SK-MEL-5 (cell line): ENCODE data around the gene FARP1. TPM values are rescaled to one million over a fixed set of nuclear protein-coding genes. Genes with fewer than 3 reads are reported as not detected.

Experiments
- DNase-seq: peaks from one replicate; pipeline ENCODE4 v3.0.0-alpha.2; 2016; ENCODE audit warnings: low read depth, low spot score
- in situ Hi-C: cut with HindIII; loops from 2 replicates; pipeline ENCODE4 v1.10.0; 2016; ENCODE audit warnings: low sequenced_read_pairs, high pct_unique_total_duplicates, low pct_unique_long_range_greater_than_20kb
- total RNA-seq: library from RNA; depleted of rRNA; stranded (reverse); fragments of >200 nt; shearing (Covaris generic); gene quantifications from 2 replicates; pipeline ENCODE4 v1.2.3, GENCODE V29; 2014

Gene FARP1
- total RNA-seq, 1 experiment from 2014 or later: 39.8 TPM

DNA sequence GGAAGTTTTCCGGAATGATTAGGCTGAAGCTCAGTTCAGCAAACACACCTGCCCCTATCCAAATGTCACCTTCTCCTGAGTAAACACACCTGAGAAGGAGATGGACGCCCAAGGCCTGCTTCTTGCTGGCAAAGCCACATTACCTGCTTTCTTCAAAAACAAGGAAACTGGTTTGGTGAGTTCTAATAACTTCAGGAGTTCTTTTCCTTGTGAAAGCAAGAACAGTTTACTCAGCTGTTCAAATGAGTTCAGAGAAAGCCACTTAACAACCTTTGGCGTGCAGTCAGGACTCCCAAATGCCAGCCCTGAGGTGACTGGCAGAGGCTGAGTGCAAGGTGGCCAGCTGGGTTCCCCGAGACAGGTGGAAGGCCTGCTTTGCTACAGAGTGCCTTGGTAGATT is 273.5 kb downstream of the FARP1 start:
- in situ Hi-C loops: loop anchor here (25.0 kb wide), 1 partner anchor 279 kb away; the partner anchor contains the start of gene FARP1
- DNase-seq: no peak

- DNase-seq: no peak
- in situ Hi-C loops: loop anchor here (25.0 kb wide), 1 partner anchor 283 kb away; the partner anchor contains the start of gene FARP1
Measured at GRCh38 chr13:98419786-98420553, 277.1 kb downstream of the FARP1 start.

- in situ Hi-C loops: loop anchor here (25.0 kb wide), 1 partner anchor 283 kb away; the partner anchor contains the start of gene FARP1
- DNase-seq: no peak
Measured at GRCh38 chr13:98420554-98421175, 277.8 kb downstream of the FARP1 start.

GRCh38 chr13:98422046-98422445 is 279.2 kb downstream of the FARP1 start:
- DNase-seq: no peak
- in situ Hi-C loops: loop anchor here (25.0 kb wide), 1 partner anchor 285 kb away; the partner anchor contains the start of gene FARP1

DNA sequence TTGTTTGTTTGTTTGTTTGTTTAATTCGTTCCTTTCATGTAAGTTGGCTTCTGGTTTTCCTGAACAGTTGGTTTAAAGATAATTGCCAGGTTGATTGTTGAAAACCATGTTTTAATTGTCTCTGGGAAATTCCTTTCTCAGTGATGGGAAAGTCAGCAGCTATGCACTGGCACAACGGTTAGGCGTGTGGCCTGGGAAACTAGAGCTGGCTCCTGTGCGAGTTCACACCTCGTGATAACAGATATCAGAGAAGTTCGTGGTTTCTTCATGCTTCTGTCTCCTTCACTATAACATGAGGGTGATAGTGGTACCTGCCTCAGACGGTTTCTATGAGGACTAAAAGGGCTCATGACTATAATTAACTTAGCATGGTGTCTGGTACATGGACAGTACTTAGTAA is 280.5 kb downstream of the FARP1 start:
- DNase-seq: no peak
- in situ Hi-C loops: loop anchor here (25.0 kb wide), 1 partner anchor 286 kb away; the partner anchor contains the start of gene FARP1

- in situ Hi-C loops: no loop called here
- DNase-seq: no peak
Measured at GRCh38 chr13:98427331-98427995, 284.6 kb downstream of the FARP1 start.

GRCh38 chr13:98428256-98428966 is 285.5 kb downstream of the FARP1 start:
- in situ Hi-C loops: no loop called here
- no peak for DNase-seq

DNA sequence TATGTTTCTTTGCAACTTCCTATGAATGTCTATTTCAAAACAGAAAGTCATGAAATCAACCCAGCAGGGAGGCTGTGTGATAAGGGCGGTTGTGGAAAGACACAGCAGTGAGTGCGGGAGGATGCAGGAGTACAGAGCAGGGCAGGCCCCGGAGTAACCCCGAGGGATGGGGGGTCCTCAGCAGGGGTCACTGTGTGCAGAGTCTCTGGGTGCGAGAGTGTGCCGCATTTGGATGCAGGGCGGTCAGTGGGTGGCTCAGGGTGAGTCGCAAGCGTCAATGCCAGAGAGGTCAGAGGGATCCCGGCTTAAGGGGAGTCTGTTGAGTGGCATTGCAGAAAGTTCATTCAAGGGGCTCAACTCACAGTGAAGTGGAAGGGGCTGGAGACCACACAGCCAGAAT is 286.2 kb downstream of the FARP1 start:
- in situ Hi-C loops: no loop called here
- no peak for DNase-seq

DNA sequence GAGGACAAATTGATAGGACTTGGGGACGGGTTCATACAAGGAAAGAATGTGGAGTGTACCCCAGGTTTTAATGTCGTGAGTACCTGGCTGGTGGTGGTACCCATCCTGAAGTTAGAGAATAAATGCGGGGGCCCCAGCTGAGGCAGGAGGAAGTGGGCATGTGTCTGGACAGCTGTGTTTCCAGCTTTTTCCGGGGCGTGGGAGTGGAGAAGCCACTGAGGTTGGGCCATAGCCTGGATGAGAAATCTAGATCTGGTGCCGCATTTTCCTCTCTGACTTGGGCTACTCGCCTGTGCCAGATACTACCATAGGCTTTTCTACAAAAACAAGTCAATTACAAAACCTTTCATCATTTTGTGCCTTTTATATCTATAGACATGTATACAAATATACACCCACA is 286.6 kb downstream of the FARP1 start:
- in situ Hi-C loops: no loop called here
- no peak for DNase-seq

DNA sequence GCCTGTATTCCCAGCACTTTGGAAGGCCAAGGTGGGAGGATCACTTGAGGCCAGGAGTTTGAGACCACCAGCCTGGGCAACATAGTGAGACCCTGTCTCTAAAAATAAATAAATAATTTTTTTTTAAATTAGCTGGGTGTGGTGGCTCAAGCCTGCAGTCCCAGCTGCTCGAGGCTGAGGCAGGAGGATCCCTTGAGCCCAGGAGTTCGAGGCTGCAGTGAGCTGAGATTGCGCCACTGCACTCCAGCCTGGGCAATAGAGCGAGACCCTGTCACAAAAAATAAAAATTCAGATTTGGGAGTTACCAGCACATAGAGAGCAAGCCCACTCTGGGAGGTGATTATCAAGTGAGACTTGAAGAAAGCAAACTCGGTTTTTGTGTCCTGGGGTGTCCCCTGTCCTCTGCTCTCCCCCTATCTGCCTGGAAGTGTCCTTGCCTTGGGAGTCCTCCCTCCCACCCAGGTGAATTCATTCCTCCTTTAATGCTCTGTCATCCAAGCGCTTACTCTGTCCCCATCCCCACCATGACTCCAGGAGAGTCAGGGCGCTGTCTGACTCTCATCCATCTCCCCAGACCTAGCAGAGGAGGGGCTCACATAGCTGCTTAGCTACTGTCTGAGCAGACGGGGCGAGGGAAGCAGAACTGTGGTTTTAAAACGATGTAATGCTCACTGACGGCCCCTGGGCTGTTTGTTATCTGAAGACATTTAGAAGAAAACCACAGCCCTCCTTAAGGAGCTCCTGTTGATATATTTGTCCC is 287.3 kb downstream of the FARP1 start:
- DNase-seq: no peak
- in situ Hi-C loops: no loop called here

- in situ Hi-C loops: no loop called here
Measured at GRCh38 chr13:98432638-98433037, 289.7 kb downstream of the FARP1 start.

GRCh38 chr13:98433654-98434053 is 290.8 kb downstream of the FARP1 start:
- DNase-seq: no peak
- in situ Hi-C loops: no loop called here

More at GRCh38 chr13:98432638-98433037, 289.7 kb downstream of the FARP1 start:
- DNase-seq: no peak

DNA sequence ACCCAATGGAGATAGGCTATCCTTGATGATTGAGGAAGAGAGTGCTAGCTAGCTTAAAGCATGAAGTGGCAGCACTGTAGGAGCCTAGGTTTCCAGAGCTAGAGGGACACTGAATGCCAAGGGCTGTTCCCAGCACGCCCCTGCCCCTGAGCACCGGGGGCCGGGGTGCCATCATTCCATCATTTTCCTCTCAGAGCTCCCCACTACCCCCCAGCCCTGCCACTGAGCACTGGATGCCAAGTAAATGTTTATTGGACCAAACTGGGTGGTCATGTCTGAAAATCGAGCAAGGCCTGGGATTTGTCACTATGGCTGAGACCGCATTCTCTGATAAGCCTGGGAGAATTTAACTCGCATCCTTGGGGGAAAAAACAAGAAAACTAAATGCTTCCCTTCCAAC is 291.2 kb downstream of the FARP1 start:
- no peak for DNase-seq
- in situ Hi-C loops: no loop called here

DNA sequence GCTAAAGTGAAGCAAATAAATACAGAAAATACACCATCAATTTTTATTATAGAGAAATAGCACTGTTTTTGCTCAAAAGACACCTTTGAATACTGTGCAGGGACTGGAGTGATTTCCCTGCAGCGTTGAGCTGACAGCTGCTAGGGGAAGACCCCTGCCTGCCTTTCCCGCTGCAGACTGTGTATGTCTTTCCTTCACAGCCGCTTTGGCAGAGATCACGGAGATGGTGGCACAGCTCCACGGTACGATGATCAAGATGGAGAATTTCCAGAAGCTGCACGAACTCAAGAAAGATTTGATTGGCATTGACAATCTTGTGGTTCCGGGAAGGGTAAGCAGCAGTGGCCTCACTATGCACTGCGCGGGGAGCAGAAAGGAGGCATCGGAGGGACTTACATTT is 292.5 kb downstream of the FARP1 start:
- in situ Hi-C loops: no loop called here
- no peak for DNase-seq

- no peak for DNase-seq
- in situ Hi-C loops: no loop called here
Measured at GRCh38 chr13:98436233-98436910, 293.5 kb downstream of the FARP1 start.

- in situ Hi-C loops: no loop called here
Measured at GRCh38 chr13:98438246-98439125, 295.6 kb downstream of the FARP1 start.

More at GRCh38 chr13:98438246-98439125, 295.6 kb downstream of the FARP1 start:
- DNase-seq: no peak
